Measurements from ENCODE around the gene DNASE1L1.

Gene DNASE1L1

DNA sequence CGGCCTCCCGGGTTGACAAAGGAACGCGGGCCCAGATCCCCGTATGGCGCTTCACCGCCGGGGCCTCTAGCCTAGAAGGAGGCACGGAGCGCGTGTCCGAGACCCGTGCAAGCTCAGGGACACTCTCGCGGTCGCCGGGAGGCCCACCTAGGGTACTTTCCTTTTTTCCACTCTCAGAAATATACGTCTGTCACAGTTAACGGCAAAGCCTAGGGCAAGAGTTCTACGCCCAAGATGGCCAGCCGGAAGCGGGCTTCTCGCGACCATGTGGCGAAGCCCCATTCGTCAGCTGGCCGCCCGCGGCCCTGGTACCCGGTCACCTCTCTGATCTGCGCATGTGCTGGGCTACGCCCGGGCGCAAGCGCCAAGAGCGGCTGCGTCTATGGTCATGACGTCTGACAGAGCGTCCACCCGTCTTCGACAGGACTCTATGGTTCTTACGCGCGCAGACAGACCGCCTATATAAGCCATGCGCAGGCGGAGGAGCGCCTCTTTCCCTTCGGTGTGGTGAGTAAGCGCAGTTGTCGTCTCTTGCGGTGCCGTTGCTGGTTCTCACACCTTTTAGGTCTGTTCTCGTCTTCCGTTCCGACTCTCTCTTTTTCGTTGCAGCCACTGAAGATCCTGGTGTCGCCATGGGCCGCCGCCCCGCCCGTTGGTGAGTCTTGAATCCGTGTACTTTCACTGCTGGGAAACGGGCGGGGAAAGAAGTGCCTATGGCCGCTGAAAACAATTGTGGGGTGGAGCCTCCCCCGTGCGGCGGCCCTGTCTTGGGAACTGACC, 11.0 kb downstream of the DNASE1L1 start, which contains the start of gene RPL10 (continued):
- TF ChIP-seq, protein P1, sequence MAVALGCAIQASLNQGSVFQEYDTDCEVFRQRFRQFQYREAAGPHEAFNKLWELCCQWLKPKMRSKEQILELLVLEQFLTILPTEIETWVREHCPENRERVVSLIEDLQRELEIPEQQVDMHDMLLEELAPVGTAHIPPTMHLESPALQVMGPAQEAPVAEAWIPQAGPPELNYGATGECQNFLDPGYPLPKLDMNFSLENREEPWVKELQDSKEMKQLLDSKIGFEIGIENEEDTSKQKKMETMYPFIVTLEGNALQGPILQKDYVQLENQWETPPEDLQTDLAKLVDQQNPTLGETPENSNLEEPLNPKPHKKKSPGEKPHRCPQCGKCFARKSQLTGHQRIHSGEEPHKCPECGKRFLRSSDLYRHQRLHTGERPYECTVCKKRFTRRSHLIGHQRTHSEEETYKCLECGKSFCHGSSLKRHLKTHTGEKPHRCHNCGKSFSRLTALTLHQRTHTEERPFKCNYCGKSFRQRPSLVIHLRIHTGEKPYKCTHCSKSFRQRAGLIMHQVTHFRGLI (tag by site-specific recombination; IDR thresholded peaks at IDR 0.05): 0 out of 2 replicates have a peak, but pooled peaks have one; percentile 32
- peak; percentile 90 for TF ChIP-seq ZBTB8A (tag by site-specific recombination; IDR thresholded peaks at IDR 0.05)
- no peak for TF ChIP-seq MZF1 (tag by site-specific recombination; IDR thresholded peaks at IDR 0.05; ENCODE audit: borderline replicate concordance)
- TF ChIP-seq ZNF223 (tag by site-specific recombination; IDR thresholded peaks at IDR 0.05): no peak
- TF ChIP-seq GLI4 (tag by site-specific recombination; IDR thresholded peaks at IDR 0.05): no peak
- TF ChIP-seq SP2 (tag by site-specific recombination; IDR thresholded peaks at IDR 0.05): peak; percentile 74
- peak; percentile 5; the same call in 1 of the 2 replicates for TF ChIP-seq ZNF10 (tag by site-specific recombination; IDR thresholded peaks at IDR 0.05)
- TF ChIP-seq SP3 (tag by site-specific recombination; IDR thresholded peaks at IDR 0.05): peak; percentile 19
- TF ChIP-seq ZNF501 (tag by site-specific recombination; IDR thresholded peaks at IDR 0.05): peak; percentile 67
- TF ChIP-seq ZNF26 (tag by site-specific recombination; IDR thresholded peaks at IDR 0.05): no peak
- TF ChIP-seq, protein P2, sequence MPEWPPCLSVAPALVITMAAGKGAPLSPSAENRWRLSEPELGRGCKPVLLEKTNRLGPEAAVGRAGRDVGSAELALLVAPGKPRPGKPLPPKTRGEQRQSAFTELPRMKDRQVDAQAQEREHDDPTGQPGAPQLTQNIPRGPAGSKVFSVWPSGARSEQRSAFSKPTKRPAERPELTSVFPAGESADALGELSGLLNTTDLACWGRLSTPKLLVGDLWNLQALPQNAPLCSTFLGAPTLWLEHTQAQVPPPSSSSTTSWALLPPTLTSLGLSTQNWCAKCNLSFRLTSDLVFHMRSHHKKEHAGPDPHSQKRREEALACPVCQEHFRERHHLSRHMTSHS (tag by site-specific recombination; IDR thresholded peaks at IDR 0.05): no peak
- no peak for TF ChIP-seq TRIM28 (IDR thresholded peaks at IDR 0.05; ENCODE audit: borderline replicate concordance, low read length)
- peak; percentile 75 for TF ChIP-seq ZNF629 (tag by site-specific recombination; IDR thresholded peaks at IDR 0.05)
- TF ChIP-seq ZNF37A (tag by site-specific recombination; IDR thresholded peaks at IDR 0.05): no peak
- peak; percentile 72; the same call in 1 of the 2 replicates for TF ChIP-seq ZNF324 (tag by site-specific recombination; IDR thresholded peaks at IDR 0.05)
- TF ChIP-seq PRDM1 (tag by site-specific recombination; IDR thresholded peaks at IDR 0.05): peak; percentile 49
- TF ChIP-seq, protein P3, sequence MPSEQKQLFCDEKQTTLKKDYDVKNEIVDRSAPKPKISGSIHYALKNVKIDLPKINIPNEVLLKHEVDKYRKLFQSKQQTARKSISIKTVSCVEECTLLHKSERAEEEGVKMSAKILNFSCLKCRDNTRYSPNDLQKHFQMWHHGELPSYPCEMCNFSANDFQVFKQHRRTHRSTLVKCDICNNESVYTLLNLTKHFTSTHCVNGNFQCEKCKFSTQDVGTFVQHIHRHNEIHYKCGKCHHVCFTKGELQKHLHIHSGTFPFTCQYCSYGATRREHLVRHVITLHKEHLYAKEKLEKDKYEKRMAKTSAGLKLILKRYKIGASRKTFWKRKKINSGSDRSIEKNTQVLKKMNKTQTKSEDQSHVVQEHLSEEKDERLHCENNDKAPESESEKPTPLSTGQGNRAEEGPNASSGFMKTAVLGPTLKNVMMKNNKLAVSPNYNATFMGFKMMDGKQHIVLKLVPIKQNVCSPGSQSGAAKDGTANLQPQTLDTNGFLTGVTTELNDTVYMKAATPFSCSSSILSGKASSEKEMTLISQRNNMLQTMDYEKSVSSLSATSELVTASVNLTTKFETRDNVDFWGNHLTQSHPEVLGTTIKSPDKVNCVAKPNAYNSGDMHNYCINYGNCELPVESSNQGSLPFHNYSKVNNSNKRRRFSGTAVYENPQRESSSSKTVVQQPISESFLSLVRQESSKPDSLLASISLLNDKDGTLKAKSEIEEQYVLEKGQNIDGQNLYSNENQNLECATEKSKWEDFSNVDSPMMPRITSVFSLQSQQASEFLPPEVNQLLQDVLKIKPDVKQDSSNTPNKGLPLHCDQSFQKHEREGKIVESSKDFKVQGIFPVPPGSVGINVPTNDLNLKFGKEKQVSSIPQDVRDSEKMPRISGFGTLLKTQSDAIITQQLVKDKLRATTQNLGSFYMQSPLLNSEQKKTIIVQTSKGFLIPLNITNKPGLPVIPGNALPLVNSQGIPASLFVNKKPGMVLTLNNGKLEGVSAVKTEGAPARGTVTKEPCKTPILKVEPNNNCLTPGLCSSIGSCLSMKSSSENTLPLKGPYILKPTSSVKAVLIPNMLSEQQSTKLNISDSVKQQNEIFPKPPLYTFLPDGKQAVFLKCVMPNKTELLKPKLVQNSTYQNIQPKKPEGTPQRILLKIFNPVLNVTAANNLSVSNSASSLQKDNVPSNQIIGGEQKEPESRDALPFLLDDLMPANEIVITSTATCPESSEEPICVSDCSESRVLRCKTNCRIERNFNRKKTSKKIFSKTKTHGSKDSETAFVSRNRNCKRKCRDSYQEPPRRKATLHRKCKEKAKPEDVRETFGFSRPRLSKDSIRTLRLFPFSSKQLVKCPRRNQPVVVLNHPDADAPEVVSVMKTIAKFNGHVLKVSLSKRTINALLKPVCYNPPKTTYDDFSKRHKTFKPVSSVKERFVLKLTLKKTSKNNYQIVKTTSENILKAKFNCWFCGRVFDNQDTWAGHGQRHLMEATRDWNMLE (tag by site-specific recombination; conservative IDR thresholded peaks at IDR 0.05; ENCODE audit: low read depth): no peak
- peak; percentile 68 for TF ChIP-seq ZBTB21 (tag by site-specific recombination; IDR thresholded peaks at IDR 0.05)
- TF ChIP-seq ZNF623 (tag by site-specific recombination; IDR thresholded peaks at IDR 0.05): peak; percentile 35; the same call in 1 of the 2 replicates
- peak; percentile 85 for TF ChIP-seq KLF16 (tag by site-specific recombination; IDR thresholded peaks at IDR 0.05)
- TF ChIP-seq ZNF132 (tag by site-specific recombination; IDR thresholded peaks at IDR 0.05; ENCODE audit: borderline replicate concordance): no peak
- no peak for TF ChIP-seq ZNF701 (tag by site-specific recombination; IDR thresholded peaks at IDR 0.05)
- TF ChIP-seq ZNF514 (tag by site-specific recombination; IDR thresholded peaks at IDR 0.05): no peak
- TF ChIP-seq, protein P4, sequence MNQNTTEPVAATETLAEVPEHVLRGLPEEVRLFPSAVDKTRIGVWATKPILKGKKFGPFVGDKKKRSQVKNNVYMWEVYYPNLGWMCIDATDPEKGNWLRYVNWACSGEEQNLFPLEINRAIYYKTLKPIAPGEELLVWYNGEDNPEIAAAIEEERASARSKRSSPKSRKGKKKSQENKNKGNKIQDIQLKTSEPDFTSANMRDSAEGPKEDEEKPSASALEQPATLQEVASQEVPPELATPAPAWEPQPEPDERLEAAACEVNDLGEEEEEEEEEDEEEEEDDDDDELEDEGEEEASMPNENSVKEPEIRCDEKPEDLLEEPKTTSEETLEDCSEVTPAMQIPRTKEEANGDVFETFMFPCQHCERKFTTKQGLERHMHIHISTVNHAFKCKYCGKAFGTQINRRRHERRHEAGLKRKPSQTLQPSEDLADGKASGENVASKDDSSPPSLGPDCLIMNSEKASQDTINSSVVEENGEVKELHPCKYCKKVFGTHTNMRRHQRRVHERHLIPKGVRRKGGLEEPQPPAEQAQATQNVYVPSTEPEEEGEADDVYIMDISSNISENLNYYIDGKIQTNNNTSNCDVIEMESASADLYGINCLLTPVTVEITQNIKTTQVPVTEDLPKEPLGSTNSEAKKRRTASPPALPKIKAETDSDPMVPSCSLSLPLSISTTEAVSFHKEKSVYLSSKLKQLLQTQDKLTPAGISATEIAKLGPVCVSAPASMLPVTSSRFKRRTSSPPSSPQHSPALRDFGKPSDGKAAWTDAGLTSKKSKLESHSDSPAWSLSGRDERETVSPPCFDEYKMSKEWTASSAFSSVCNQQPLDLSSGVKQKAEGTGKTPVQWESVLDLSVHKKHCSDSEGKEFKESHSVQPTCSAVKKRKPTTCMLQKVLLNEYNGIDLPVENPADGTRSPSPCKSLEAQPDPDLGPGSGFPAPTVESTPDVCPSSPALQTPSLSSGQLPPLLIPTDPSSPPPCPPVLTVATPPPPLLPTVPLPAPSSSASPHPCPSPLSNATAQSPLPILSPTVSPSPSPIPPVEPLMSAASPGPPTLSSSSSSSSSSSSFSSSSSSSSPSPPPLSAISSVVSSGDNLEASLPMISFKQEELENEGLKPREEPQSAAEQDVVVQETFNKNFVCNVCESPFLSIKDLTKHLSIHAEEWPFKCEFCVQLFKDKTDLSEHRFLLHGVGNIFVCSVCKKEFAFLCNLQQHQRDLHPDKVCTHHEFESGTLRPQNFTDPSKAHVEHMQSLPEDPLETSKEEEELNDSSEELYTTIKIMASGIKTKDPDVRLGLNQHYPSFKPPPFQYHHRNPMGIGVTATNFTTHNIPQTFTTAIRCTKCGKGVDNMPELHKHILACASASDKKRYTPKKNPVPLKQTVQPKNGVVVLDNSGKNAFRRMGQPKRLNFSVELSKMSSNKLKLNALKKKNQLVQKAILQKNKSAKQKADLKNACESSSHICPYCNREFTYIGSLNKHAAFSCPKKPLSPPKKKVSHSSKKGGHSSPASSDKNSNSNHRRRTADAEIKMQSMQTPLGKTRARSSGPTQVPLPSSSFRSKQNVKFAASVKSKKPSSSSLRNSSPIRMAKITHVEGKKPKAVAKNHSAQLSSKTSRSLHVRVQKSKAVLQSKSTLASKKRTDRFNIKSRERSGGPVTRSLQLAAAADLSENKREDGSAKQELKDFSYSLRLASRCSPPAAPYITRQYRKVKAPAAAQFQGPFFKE (tag by site-specific recombination; IDR thresholded peaks at IDR 0.05; ENCODE audit: borderline replicate concordance): no peak
- TF ChIP-seq ZNF555 (tag by site-specific recombination; conservative IDR thresholded peaks at IDR 0.05): no peak
- no peak; the same call in 1 of the 2 replicates for TF ChIP-seq ZSCAN23 (tag by site-specific recombination; IDR thresholded peaks at IDR 0.05)

All from HEK293 (cell line).